GM19099 (cell line): Measurements from ENCODE around the gene RBBP8.

Experiments
- POLR2A ChIP-seq: IDR thresholded peaks from 3 replicates; pipeline ENCODE4 v1.6.1; 2011; ENCODE audit warnings: low read depth; ENCODE audit not compliant: insufficient read length; ENCODE audit errors: extremely low read depth

RBBP8 gene

GRCh38 chr18:22933966-22934423 is 867 bp downstream of the RBBP8 start:
- no peak for TF ChIP-seq POLR2A

GRCh38 chr18:22934789-22935188 is 1.7 kb downstream of the RBBP8 start:
- no peak for TF ChIP-seq POLR2A

- no peak for TF ChIP-seq POLR2A
Observed at GRCh38 chr18:22935431-22935830, 2.3 kb downstream of the RBBP8 start.

- no peak for TF ChIP-seq POLR2A
Observed at GRCh38 chr18:22936515-22936914, 3.4 kb downstream of the RBBP8 start.

- TF ChIP-seq POLR2A, result no peak
Observed at GRCh38 chr18:22939649-22940048, 6.5 kb downstream of the RBBP8 start.

GRCh38 chr18:22943847-22944246 is 10.7 kb downstream of the RBBP8 start:
- TF ChIP-seq POLR2A, result no peak

- TF ChIP-seq POLR2A, result no peak
Observed at GRCh38 chr18:22946217-22946616, 13.1 kb downstream of the RBBP8 start.

GRCh38 chr18:22946846-22947245 is 13.7 kb downstream of the RBBP8 start:
- TF ChIP-seq POLR2A, result no peak

GRCh38 chr18:22951823-22952222 is 18.7 kb downstream of the RBBP8 start:
- TF ChIP-seq POLR2A, result no peak

- no peak for TF ChIP-seq POLR2A
Observed at GRCh38 chr18:22952525-22952924, 19.4 kb downstream of the RBBP8 start.

GRCh38 chr18:22956226-22956625 is 23.1 kb downstream of the RBBP8 start:
- no peak for TF ChIP-seq POLR2A

GRCh38 chr18:22961156-22961555 is 28.0 kb downstream of the RBBP8 start:
- no peak for TF ChIP-seq POLR2A

GRCh38 chr18:22962004-22962403 is 28.9 kb downstream of the RBBP8 start:
- no peak for TF ChIP-seq POLR2A

- TF ChIP-seq POLR2A, result no peak
Observed at GRCh38 chr18:22964116-22964515, 31.0 kb downstream of the RBBP8 start.

- TF ChIP-seq POLR2A, result no peak
Observed at GRCh38 chr18:22964722-22965121, 31.6 kb downstream of the RBBP8 start.

- no peak for TF ChIP-seq POLR2A
Observed at GRCh38 chr18:22971038-22971437, 37.9 kb downstream of the RBBP8 start.

GRCh38 chr18:22974001-22974400 is 40.9 kb downstream of the RBBP8 start:
- TF ChIP-seq POLR2A, result no peak
